CD4-positive, alpha-beta T cell treated with Interleukin-12 subunit alpha and Interleukin-12 subunit beta, for 1 hour (primary cell): ENCODE data around the gene DNAJC25.
"Not testable (repeated sequence)": the region's sequence is repeated elsewhere in the genome, so short reads cannot be mapped to it uniquely, and the experiment has no call there.

Experiments
- DNase-seq: peaks from one replicate; pipeline ENCODE4 v3.0.0-alpha.2; 2020

Gene DNAJC25

DNA sequence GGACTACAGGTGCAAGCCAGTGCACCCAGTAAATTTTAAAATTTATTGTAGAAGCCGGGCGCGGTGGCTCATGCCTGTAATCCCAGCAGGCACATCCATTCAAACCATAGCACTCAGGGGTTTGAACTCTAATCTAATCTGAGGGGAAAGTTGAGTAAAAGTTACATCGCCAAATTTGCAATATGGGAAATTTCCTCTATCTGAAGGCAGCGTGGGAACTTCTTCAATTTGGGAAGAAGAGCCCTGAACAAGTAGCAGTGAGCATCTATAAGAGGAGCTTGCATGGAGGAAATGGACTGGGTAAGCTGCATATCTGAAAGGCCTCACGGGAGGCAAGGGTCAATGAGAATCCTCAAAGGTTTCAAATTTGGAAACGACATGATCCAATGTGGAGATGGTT is 2.7 kb upstream of the DNAJC25 start:
- DNase-seq = no peak

DNA sequence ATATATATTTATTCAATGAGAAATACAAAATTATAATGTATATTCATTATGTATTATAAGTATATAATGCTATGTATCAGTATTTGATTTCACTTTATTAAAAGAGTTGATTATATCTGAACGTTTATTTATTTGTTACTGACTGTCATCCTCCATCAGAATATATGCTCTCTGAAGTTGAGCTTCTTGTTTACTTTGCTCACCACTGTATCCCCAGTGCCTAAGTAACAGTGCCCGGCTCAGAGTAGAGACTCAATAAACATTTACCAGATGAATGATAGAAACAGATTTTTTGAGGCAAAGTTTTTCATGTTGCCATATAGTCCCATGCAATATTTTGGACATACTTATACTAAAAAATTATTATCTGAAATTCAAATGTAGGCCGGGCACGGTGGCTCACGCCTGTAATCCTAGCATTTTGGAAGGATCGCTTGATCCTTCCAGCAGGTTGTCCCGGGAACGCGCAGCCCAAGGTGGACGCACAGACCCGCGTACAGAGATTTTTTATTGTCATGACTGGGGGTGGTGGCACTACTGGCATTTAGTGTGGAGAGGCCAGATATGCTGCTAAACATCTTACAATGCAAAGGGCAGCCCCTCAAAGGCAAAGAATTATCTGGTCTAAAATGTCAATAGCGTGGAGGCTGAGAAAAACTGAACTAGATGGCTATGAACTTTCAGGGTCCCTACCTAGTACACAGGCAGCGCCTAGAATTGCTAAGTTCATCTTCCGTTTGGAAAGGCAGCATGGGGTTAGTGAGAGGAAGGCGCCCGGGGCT is 761 bp upstream of the DNAJC25 start:
- no peak for DNase-seq

DNA sequence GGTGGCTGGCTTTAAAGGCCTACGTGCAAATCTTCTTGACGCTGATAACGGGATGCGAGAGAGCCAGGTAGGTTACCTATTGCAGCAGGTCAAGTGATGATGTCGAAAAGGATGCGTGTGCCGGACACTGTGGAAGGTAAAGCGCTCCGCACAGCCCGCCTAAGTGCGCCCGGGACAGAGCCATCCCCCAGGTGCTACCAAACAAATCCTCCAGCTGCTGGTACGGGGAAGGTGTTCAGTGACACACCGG is 245 bp upstream of the DNAJC25 start:
- no peak for DNase-seq

DNA sequence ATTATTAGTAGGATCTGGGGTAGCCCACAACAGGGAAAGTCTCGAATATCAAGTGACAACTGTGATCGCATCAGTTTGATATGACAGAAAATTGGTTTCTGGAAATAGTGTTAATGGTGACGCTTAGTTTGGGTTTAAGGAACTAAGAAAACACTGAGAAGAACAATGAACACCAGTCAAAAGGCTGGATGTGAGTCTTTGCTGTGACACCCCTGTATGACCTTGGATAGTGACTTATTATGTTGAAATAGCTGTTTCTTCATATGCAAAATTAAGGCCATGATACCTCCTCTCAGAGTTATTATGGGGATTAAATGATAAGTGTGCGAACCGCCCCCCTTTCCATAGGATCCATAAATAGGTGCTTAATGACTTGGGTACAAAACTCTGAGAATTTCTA is 926 bp downstream of the DNAJC25 start:
- peak; percentile 4 for DNase-seq

DNA sequence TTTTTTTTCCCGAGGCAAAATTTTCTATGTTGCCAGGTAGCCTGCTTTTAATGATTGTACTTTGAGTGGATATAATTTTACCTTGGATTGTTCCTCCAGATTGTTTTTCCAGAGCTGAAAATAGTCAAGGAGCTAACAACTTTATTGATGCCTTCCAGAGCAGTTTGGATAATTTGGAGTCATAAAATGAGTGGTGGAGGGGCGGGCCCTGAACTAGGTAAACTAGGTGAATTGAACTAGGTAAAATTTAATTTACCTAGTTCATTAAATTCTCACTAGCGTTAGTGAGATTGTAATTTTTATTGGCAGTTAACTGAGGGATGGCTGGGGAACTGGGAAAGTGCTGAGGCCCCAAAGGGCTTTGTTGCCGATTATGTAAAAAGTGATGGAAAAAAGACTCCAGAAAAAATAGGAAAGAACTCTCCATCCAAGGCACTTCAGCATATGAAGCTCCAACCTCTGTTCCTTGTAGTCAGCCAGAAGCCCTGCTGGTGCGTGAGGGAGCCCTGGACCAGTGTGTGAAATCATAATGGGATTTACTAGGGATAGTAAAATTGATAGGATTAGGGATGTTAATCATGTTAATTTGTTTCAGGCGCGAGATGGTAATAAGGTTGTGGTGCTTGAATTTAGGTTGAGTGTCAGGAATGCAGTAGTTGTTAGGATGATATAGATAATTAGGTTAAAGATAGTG is 1.7 kb downstream of the DNAJC25 start:
- no peak for DNase-seq

DNA sequence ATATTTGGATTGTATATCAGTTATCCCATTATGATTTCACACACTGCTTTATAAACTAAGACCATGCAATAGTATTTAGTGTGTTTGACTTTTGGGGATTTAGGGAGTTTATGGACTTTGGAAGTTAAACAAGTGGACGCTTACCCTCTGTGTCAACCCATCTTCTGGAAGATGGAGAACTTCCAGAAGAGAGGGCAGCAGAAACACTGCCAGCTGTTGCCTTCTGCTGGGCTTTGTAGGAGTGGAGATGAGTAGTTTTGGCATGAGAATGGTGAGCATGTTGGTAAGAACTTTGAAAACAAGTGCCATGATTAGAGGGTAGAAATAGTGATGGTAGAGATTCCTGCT is 2.2 kb downstream of the DNAJC25 start:
- no peak for DNase-seq

DNA sequence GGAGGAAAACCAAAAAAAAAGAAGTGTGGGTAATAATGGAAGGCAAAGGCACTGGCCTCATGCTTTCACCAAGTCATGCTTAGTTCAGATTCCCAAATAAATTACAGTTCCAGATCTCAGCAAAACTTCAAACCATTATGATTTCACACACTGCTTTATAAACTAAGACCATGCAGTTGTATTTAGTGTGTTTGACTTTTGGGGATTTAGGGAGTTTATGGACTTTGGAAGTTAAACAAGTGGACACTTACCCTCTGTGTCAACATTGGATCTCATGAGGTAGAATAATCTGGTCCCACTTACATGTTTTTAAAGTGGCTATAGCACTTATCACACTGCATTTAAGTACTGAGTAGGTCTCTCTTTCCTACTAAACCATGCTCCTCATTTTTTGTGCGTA is 3.7 kb downstream of the DNAJC25 start:
- no peak for DNase-seq

DNA sequence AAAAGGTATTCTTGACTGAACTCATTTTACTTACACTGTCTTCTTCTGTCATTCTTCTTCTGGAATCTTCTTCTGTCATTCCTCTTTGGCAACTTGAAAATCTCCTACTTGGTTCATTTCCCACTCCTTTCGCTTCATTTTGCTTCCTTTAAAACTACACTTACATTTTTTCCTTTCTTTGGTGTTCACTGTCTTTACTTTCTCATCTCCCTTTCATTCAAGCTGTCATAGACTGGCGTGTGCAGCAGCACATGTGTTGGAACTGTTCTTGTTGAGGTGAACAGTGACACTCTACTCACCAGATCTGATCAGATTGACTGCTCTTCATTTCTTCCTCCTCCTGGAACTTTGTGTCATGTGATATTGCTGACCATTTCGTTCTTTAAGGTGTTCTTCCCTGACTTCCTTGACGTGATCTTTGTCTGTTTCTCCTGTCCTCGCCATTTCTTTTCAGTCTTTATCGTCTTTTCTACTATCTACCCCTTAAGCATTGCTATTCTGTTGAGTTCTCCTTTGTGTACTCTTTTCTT is 6.4 kb downstream of the DNAJC25 start:
- DNase-seq = no peak

DNA sequence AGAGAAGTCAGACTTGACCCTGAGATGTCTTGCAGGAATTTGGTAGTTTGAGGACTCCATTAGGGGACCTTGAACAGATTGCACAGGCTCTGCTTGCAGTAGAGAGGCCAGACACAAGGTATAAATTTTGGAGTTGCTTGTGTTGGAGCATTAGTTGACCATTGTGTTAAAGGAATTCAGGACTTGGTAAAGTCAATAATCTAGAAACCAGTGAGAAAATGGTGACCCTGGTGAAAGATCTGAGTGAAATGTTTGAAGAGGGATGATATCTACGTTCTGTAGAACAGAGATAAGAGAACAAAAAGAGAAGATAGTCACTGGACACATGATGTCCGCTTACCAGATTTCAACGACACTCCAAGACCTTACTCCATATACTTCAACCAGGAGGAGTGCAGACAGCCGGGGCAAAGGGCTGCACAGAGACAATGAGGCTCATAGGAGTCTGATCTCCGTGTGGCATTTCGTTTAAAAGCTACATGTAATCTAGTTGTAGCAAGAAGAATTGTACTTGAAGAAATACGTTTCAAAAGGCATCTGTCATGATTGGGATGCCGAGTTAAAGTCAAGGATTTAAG is 13.2 kb downstream of the DNAJC25 start:
- DNase-seq = no peak

DNA sequence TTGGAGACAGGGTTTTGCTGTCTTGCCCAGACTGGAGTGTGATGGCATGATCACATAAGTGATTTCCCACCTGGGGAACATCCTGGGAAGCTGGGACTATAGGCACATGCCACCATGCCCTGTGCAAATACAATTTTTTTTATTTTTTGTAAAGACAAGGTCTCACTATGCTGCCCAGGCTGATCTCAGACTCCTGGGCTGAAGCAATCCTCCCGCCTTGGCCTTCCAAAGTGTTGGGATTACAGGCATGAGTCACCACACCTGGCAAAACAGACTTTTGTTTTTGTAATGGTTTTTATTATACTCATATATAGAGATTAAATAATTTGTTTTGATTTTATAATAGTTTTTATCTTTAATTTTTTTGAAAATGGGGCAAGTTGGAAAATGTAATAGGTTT is 14.7 kb downstream of the DNAJC25 start:
- DNase-seq = no peak

DNA sequence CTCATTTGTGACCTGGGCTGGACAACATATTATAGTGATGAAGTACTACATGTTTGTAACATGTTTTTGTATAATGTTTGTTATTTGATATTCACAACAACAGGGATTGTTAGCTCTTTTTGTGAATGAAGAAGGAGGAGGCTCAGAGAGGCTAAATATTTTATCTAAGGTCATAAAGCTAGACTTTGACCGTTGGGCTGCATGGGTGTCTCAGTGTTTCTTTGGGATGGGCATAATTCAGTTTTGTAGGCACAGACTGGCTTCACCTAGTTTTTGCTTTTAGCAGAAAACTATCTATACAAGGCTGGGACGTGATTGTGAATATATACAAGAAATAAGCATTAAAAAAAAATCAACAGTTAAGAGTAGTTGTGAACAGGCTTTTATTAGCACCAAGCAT is 15.3 kb downstream of the DNAJC25 start:
- no peak for DNase-seq

DNA sequence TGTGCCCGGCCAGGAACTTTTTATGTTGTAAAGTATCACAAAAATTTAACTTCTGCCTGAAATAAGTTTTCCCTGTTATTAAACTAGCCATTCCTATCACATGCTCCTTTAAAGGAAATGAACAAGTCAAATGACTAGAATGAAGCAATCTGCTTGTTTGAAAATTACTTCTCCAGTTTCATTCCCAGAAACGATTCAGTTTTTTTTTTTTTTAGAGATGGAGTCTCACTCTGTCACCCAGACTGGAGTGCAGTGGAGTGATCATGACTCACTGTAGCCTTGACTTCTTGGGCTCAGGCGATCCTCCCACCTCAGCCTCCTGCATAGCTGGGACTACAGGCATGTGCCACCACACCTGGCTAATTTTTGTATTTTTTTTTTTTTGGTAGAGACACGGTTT is 16.9 kb downstream of the DNAJC25 start:
- no peak for DNase-seq

DNA sequence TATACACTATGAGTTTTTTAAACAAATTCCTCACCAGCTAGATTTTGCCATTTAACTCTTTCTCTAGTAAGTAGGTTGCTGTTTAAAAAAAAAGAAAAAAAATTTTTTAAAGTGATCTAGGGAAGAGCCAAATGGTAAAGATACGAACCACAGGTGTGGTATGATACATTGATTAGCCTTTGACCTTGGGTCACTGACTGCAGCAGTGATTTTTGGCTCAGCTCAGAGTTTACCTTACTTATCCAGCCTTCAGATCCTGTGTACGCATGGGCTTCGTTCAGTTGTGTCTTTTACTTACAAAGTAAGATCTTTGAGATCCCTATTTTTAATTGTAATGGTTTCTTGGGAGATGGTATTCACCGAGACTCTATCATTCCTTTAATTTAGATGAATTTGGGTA is 17.9 kb downstream of the DNAJC25 start:
- no peak for DNase-seq

DNA sequence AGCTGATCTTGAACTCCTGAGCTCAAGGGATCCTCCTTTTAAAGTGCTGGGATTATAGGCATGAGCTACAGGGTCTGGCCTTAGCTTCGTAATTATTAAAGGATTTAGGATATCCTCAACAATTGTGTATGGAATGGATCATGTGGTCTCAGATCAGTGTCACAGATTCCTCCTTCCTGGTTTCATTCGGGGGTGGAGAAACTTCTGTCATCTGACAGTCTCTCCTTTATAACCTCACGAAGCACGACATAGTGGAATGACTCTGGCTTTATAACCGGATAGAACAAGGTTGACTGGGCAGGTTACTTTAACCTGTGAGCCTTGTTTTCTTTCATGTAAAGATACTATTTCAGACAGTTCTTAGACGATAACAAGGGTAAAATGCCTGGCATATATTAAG is 25.9 kb downstream of the DNAJC25 start:
- DNase-seq = no peak

DNA sequence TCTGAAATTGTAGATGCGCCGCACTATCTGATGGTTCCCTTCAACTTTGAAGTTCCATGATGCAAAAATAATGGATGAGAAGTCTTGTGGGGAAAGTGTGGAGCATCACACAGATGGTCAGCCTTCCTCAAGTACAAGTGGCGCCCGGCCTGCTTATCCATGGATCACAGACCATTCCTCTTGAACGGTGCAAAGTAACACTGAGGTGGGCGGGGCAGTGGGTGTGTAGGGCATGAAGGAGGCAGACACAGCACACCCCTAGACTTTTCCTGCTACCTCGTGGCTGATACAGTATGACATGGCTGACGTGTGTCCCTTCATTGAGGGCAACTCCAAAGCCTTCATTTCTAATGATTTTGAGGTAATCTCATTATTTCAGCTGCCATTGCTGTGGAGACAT is 27.8 kb downstream of the DNAJC25 start:
- no peak for DNase-seq

DNA sequence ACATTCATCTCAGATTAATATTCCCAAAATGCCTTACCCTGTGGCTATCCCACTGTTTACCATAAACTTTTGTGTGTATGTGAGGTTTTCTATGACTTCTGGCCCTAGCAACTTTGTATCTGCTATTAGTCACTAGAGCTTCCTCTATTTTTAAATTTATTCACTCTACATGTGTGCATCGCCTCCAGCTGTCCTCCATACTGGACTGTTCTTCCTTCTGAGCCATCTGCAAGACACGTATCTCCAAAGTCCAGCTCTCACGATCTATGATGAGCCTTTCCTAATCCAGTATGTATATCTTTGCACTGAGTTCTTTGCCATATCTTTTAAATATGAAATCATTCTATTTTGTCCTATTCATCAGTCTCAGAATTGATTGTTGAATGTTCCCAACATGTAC is 28.6 kb downstream of the DNAJC25 start:
- DNase-seq = no peak

DNA sequence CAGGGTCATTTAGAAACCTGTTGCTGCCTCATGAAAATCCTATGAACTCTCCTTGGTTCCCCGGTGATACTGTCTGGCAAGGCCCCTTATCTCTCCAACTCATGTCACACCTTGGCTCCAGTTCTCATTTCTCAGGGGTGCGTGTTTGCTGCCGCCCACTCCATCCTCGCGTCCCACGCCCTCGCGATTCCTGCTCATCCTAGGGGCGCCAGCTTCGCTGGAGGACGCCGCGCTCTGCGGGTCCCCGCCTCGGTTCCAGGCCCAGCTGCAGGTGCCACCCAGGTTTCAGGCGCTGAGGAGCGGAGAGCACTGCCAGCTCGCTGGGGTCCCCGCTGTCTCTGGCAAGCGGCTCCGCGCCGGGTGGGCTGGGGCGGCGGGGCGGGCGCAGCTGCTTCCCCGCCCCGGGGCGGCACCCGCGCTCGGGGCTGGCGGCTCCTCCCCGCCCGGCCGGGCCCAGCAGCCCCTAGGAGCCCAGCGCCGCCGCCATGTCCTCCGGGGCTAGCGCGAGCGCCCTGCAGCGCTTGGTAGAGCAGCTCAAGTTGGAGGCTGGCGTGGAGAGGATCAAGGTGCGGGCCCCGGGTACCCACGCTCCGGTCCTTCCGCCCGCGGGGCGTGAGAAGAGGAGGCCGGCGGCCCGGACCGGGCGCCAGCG is 30.1 kb downstream of the DNAJC25 start, which contains the start of gene GNG10:
GNG10 (plus strand) TSS at position 456 of the 652 bp plus-strand sequence; CDS start at position 486, 30 bp downstream.
- DNase-seq = peak; percentile 72

DNA sequence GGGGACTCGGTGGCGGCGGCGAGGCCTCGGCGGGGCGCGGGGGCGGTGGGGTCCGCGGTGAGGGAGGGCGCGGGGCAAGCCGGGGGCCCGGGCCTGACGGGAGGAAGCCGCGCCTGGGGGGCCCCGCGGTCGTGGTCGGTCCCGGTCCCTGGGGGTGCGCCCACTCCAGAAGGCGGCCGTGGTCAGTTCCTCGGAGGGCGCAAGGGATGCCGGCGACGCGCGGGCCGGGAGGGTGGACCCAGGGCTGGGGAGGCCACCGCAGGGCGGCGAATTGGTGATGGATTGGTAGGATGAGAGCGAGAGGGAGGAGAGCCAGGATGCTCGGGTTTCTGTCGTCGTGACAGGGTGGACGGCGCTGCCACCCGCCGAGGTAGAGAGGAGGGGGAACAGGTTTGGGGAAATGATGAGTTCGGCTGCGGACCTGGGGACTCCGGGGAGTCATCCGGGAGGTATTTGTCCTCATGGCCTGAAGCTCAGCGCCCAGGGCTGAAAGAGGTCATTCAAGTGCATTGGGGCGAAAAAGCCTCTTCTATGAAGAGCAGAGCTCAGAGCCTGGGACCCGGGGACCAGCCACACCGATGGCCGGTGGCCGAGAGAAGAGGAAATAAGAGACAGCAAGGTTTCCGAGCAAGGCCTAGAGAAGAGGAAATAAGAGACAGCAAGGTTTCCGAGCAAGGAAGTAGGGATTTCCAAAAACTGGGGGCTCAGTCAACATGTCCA is 30.8 kb downstream of the DNAJC25 start:
- DNase-seq = peak; percentile 17

DNA sequence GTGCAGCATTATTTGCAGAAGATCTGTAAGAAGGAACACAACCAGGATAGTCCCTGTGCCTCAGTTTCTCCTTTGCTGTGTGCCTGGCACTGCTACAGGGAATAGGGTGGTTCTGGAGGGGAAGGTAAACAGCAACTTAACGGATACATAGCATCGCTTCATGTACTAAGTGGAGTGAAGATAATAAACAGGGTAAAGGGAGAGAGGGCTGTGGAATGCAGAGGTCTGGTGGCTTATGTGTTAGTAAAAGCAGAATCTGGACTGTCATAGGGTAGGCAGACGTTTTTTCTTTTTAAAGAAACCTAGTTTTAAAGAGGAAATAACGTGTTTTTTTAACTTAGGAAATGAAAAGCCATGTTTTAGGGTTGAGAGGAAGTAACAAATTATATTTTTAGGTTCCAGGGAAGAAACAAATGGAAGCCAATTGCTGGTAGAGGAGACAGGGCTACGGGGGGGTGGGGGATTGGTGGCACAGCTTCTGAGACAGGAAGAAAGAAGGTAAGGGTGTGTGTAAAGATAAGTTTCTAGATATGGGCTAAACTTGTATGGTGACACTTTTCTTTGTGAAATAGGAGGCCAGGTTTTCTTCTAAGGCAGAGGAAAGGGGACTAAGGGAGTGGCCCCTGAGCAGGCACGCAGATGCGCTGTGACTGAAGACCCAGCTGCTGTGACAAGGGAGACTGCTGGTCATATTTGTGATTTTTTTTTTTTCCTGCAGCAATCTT is 31.6 kb downstream of the DNAJC25 start:
- DNase-seq = peak; percentile 13

DNA sequence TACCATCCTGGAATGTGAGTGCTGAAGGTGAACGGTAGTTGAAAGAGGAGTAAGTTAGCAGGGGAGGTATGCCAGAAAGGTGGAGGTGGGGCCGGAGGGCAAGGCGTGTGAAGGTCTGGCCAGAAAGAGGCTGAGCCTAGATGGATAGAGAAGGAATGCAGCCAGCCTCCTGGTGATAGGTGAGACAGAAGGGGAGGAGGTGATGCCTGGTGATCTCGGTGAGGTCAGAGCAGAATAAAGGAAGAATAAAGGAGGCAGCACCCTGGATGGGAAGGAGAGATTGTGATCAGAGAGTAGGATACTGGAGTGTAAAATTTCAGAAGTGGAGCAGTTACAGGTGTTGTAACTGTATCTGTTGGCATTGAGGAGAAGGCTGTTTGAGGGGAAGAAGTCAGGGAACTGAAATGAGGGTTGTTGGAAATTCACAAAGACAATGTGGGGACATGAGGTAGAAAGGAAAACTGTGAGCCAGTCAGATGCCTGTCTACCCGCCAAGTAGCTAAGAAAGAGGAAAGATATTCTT is 32.2 kb downstream of the DNAJC25 start:
- no peak for DNase-seq

DNA sequence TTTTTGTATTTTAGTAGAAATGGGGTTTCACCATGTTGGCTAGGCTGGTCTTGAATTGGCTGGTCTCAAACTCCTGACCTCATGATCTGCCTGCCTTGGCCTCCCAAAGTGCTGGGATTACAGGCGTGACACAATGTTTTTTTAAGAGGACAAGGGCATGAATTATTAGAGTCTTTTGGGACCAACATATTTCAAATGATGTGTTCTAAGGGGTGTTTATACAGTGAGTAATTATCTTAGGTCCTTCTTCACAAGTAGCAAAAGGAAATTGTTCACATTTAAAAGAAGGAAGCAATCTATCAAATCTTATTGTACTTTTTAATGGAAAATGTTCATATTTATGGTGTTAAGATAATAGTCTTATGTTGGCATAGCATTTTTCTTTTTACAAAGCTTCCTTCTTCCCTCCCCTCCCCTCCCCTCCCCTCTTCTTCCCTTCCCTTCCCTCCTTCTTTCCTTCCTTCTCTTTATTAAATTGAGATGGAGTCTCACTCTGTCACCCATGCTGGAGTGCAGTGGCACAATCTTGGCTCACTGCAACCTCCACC is 37.0 kb downstream of the DNAJC25 start:
- no peak for DNase-seq

DNA sequence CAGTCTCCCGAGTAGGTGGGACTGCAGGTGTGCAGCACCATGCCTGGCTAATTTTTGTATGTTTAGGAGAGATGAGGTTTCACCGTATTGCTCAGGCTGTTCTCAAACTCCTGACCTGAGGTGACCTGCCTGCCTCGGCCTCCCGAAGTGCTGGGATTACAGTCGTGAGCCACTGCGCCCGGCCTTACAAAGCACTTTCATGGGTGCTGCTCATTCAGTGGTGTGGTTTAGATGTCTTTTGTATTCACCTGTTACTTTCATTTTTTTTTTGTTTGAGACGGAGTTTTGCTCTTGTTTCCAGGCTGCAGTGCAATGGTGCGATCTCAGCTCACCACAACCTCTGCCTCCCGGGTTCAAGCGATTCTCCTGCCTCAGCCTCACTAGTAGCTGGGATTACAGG is 37.5 kb downstream of the DNAJC25 start:
- not testable (repeated sequence) for DNase-seq
